DND-41 (cell line): Measurements from ENCODE around the gene IQGAP2.

Experiments
- CTCF ChIP-seq: IDR thresholded peaks from 2 replicates; pipeline ENCODE4 v1.5.1; 2012; ENCODE audit warnings: borderline replicate concordance, low read length, moderate library complexity, mild to moderate bottlenecking; ENCODE audit not compliant: poor library complexity, severe bottlenecking; ENCODE audit errors: extremely low read depth
- EZH2 ChIP-seq: IDR thresholded peaks from 3 replicates; pipeline ENCODE4 v1.6.1; 2012; ENCODE audit warnings: borderline replicate concordance, low read depth, mild to moderate bottlenecking, moderate library complexity, low read length, inconsistent platforms; ENCODE audit not compliant: severe bottlenecking

- no peak for TF ChIP-seq CTCF
- TF ChIP-seq EZH2 = no peak
These were observed 246.1 kb downstream of the IQGAP2 start for GRCh38 chr5:76649140-76649539.
